ENCODE results near the gene AP3D1. TPM values are rescaled to one million over a fixed set of nuclear protein-coding genes. Genes with fewer than 3 reads are reported as not detected.
A peak's percentile ranks its signal among the peaks of the same experiment; 100 is the strongest.

AP3D1 gene
- total RNA-seq, 1 donor from 2014 or later, result 157 TPM

DNA sequence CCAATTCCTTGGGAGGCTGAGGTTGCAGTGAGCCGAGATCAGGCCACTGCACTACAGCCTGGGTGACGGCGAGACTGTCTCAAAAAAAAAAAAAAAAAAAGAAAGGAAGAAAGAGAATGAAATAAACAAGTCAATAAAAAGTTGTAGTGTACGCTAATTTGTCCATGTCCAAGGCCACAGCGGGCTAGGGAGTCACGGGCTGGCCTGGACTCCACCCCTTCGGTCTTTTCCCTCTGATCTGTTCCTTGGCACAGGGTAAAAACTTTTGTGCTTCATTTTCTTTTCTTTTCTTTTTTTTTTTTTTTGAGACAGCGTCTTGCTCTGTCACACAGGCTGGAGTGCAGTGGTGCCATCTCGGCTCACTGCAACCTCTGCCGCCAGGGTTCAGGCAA lies 80.9 kb downstream of the AP3D1 start:
- no peak overlapping the region for H3K4me3 Mint-ChIP-seq (ENCODE audit: unreplicated experiment)
- no peak for DNase-seq (ENCODE audit: low spot score)
- peaks cover 20% of the 10 kb centered on the region for H3K36me3 Mint-ChIP-seq (ENCODE audit: low read depth)
- TF ChIP-seq, protein P1, sequence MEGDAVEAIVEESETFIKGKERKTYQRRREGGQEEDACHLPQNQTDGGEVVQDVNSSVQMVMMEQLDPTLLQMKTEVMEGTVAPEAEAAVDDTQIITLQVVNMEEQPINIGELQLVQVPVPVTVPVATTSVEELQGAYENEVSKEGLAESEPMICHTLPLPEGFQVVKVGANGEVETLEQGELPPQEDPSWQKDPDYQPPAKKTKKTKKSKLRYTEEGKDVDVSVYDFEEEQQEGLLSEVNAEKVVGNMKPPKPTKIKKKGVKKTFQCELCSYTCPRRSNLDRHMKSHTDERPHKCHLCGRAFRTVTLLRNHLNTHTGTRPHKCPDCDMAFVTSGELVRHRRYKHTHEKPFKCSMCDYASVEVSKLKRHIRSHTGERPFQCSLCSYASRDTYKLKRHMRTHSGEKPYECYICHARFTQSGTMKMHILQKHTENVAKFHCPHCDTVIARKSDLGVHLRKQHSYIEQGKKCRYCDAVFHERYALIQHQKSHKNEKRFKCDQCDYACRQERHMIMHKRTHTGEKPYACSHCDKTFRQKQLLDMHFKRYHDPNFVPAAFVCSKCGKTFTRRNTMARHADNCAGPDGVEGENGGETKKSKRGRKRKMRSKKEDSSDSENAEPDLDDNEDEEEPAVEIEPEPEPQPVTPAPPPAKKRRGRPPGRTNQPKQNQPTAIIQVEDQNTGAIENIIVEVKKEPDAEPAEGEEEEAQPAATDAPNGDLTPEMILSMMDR (IDR thresholded peaks at IDR 0.05), result no peak
- no peaks in the 10 kb centered on the region for H3K27me3 Mint-ChIP-seq (ENCODE audit: low read depth)
- no peaks in the 10 kb centered on the region for H3K9me3 Mint-ChIP-seq (ENCODE audit: low read depth)
- H3K4me1 Mint-ChIP-seq (ENCODE audit: low read depth), result peaks cover 5% of the 10 kb centered on the region
- no peak overlapping the region for H3K27ac Mint-ChIP-seq (ENCODE audit: unreplicated experiment)

DNA sequence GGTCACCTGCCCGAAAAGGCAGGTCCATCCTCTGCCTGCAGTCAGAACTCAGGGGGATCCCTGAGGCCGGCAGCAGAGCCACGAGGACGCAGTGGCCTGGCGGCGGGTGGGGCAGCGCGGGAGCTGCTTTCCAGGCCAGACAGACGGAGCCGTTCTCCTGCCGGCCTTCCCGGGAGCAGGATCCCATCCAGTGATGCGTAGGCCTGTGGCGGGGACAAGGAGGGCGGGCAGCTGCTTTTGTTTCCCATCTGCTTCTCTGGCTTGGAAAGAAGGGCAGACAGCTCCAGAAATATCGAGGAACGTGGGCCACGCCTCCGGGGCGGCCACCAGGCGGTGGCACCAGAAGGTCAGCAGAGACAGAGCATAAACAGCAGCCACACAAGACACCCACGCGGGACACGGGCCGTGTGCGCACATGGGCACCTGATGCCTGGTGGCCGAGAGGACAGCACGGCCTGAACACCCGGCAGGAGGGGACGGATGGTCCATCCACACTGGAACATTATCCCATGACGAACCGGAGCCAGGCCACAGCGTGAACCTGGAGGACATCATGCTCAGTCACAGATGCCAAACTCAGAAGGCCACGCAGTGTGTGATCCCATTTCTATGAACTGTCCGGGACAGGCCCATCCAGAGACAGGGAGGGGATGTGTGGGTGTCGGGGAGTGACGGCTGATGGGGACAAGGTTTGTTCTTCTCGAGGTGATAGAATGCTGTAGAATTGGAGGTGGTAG lies 86.4 kb downstream of the AP3D1 start:
- no peak overlapping the region for H3K27ac Mint-ChIP-seq (ENCODE audit: unreplicated experiment)
- peaks cover 27% of the 10 kb centered on the region for H3K4me1 Mint-ChIP-seq (ENCODE audit: low read depth)
- no peaks in the 10 kb centered on the region for H3K9me3 Mint-ChIP-seq (ENCODE audit: low read depth)
- TF ChIP-seq, protein P1 (IDR thresholded peaks at IDR 0.05), result no peak
- no peak overlapping the region for H3K4me3 Mint-ChIP-seq (ENCODE audit: unreplicated experiment)
- H3K36me3 Mint-ChIP-seq (ENCODE audit: low read depth), result no peaks in the 10 kb centered on the region
- no peak for DNase-seq (ENCODE audit: low spot score)
- H3K27me3 Mint-ChIP-seq (ENCODE audit: low read depth), result no peaks in the 10 kb centered on the region

GRCh38 chr19:2064395-2064787 lies 87.0 kb downstream of the AP3D1 start:
- no peaks in the 10 kb centered on the region for H3K27me3 Mint-ChIP-seq (ENCODE audit: low read depth)
- no peak overlapping the region for H3K4me3 Mint-ChIP-seq (ENCODE audit: unreplicated experiment)
- no peak overlapping the region for H3K27ac Mint-ChIP-seq (ENCODE audit: unreplicated experiment)
- TF ChIP-seq, protein P1 (IDR thresholded peaks at IDR 0.05), result no peak
- H3K4me1 Mint-ChIP-seq (ENCODE audit: low read depth), result peaks cover 26% of the 10 kb centered on the region
- no peaks in the 10 kb centered on the region for H3K9me3 Mint-ChIP-seq (ENCODE audit: low read depth)
- no peak for DNase-seq (ENCODE audit: low spot score)
- H3K36me3 Mint-ChIP-seq (ENCODE audit: low read depth), result no peaks in the 10 kb centered on the region

GRCh38 chr19:2063824-2064223 lies 87.5 kb downstream of the AP3D1 start:
- DNase-seq (ENCODE audit: low spot score), result no peak
- H3K9me3 Mint-ChIP-seq (ENCODE audit: low read depth), result no peaks in the 10 kb centered on the region
- H3K27me3 Mint-ChIP-seq (ENCODE audit: low read depth), result no peaks in the 10 kb centered on the region
- no peak overlapping the region for H3K4me3 Mint-ChIP-seq (ENCODE audit: unreplicated experiment)
- no peaks in the 10 kb centered on the region for H3K36me3 Mint-ChIP-seq (ENCODE audit: low read depth)
- TF ChIP-seq, protein P1 (IDR thresholded peaks at IDR 0.05), result no peak
- H3K27ac Mint-ChIP-seq (ENCODE audit: unreplicated experiment), result no peak overlapping the region
- H3K4me1 Mint-ChIP-seq (ENCODE audit: low read depth), result peaks cover 30% of the 10 kb centered on the region

DNA sequence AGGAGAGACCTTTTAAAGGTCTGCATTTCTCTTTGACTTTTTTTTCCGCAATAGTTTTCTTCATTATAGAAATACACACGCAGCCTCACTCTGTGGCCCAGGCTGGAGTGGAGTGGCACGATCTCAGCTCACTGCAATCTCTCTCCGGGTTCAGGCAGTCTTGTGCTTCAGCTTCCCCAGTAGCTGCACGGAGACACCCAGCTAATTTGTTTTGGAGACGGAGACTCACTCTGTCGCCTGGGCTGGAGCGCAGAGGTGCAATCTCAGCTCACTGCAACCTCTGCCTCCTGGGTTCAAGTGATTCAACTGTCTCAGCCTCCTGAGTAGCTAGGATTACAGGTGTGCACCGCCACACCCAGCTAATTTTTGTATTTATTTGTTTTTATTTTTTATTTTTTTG lies 88.6 kb downstream of the AP3D1 start:
- peak overlapping the region; percentile 49 for H3K27ac Mint-ChIP-seq (ENCODE audit: unreplicated experiment)
- H3K4me1 Mint-ChIP-seq (ENCODE audit: low read depth), result peaks cover 30% of the 10 kb centered on the region
- H3K27me3 Mint-ChIP-seq (ENCODE audit: low read depth), result no peaks in the 10 kb centered on the region
- H3K36me3 Mint-ChIP-seq (ENCODE audit: low read depth), result no peaks in the 10 kb centered on the region
- no peaks in the 10 kb centered on the region for H3K9me3 Mint-ChIP-seq (ENCODE audit: low read depth)
- no peak for DNase-seq (ENCODE audit: low spot score)
- peak overlapping the region; percentile 83 for H3K4me3 Mint-ChIP-seq (ENCODE audit: unreplicated experiment)
- TF ChIP-seq, protein P1 (IDR thresholded peaks at IDR 0.05), result no peak

All from chondrocyte (in vitro differentiated cells).